Activated naive CD8-positive, alpha-beta T cell (primary cell): ENCODE measurements around the gene MYL10.

Source experiments
- H3K27ac Mint-ChIP-seq: one replicate; pipeline ENCODE4 v1.8.0; 2021; ENCODE audit warnings: mixed read lengths
- H3K27me3 Mint-ChIP-seq: one replicate; pipeline ENCODE4 v1.8.0; 2021; ENCODE audit warnings: mixed read lengths
- H3K36me3 Mint-ChIP-seq: one replicate; pipeline ENCODE4 v1.8.0; 2021; ENCODE audit warnings: mixed read lengths
- H3K4me1 Mint-ChIP-seq: one replicate; pipeline ENCODE4 v1.8.0; 2021; ENCODE audit warnings: low read depth, mixed read lengths
- H3K4me3 Mint-ChIP-seq: one replicate; pipeline ENCODE4 v1.8.0; 2021; ENCODE audit warnings: mild to moderate bottlenecking, mixed read lengths
- H3K9me3 Mint-ChIP-seq: one replicate; pipeline ENCODE4 v1.8.0; 2021; ENCODE audit warnings: low read depth, mixed read lengths

The MYL10 gene

GRCh38 chr7:101602082-101602481 lies 27.0 kb downstream of the MYL10 start:
- no peak overlapping the region for H3K4me3 Mint-ChIP-seq
- no peaks in the 10 kb centered on the region for H3K4me1 Mint-ChIP-seq
- H3K9me3 Mint-ChIP-seq: no peaks in the 10 kb centered on the region

DNA sequence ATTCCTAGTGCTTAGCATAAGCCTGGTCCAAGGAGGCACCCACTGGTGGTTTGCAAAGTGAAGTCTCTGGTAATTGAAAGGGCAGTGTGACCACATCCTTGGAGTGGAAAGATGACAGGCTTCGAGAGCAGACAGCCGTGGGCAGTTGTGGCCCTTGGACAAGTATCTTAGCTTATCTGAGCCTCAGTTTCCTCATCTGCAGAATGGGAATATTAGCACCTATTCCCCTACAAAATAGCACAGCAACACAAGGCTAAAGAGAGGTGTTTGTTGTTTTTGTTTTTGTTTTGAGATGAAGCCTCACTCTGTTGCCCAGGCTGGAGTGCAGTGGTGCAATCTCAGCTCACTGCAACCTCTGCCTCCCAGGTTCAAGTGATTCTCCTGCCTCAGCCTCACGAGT lies 29.3 kb downstream of the MYL10 start:
- H3K36me3 Mint-ChIP-seq: no peaks in the 10 kb centered on the region
- no peaks in the 10 kb centered on the region for H3K9me3 Mint-ChIP-seq
- H3K27me3 Mint-ChIP-seq: no peaks in the 10 kb centered on the region
- H3K27ac Mint-ChIP-seq: no peak overlapping the region
- H3K4me1 Mint-ChIP-seq: no peaks in the 10 kb centered on the region
- H3K4me3 Mint-ChIP-seq: no peak overlapping the region

More at GRCh38 chr7:101602082-101602481, 27.0 kb downstream of the MYL10 start:
- no peaks in the 10 kb centered on the region for H3K36me3 Mint-ChIP-seq
- H3K27ac Mint-ChIP-seq: no peak overlapping the region
- no peaks in the 10 kb centered on the region for H3K27me3 Mint-ChIP-seq

GRCh38 chr7:101598986-101599771 lies 29.9 kb downstream of the MYL10 start:
- Mint-ChIP-seq H3K36me3 (no peaks in the 10 kb centered on the region), H3K27me3 (no peaks in the 10 kb centered on the region), H3K9me3 (no peaks in the 10 kb centered on the region), H3K4me1 (no peaks in the 10 kb centered on the region), H3K4me3 (no peak overlapping the region), H3K27ac (no peak overlapping the region)

- no peaks in the 10 kb centered on the region for H3K9me3 Mint-ChIP-seq
- H3K27me3 Mint-ChIP-seq: no peaks in the 10 kb centered on the region
- H3K27ac Mint-ChIP-seq: no peak overlapping the region
- no peak overlapping the region for H3K4me3 Mint-ChIP-seq
- no peaks in the 10 kb centered on the region for H3K4me1 Mint-ChIP-seq
- H3K36me3 Mint-ChIP-seq: no peaks in the 10 kb centered on the region
These were observed 30.6 kb downstream of the MYL10 start for GRCh38 chr7:101598422-101598985.

DNA sequence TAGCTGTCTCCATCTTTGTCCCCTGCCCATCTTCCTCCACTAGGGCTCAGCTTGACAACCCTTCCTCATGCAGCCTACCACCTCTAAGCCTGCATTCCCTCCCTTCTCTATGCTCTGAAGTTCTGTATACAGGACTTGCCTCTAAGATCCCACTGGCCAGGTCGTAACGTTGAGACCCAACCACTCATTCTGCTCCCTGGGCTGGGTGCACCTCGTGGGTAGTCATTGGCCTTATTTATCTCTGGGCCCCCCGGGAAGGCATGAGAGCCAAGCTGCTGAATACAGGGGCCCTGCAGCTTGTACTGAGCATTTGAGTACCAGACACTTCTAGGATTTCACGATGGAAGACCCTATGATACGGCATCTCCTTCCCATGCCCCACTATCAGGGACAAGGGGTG lies 31.2 kb downstream of the MYL10 start:
- no peaks in the 10 kb centered on the region for H3K9me3 Mint-ChIP-seq
- H3K27me3 Mint-ChIP-seq: no peaks in the 10 kb centered on the region
- H3K27ac Mint-ChIP-seq: no peak overlapping the region
- no peak overlapping the region for H3K4me3 Mint-ChIP-seq
- H3K4me1 Mint-ChIP-seq: no peaks in the 10 kb centered on the region
- no peaks in the 10 kb centered on the region for H3K36me3 Mint-ChIP-seq

GRCh38 chr7:101596898-101597297 lies 32.2 kb downstream of the MYL10 start:
- no peaks in the 10 kb centered on the region for H3K4me1 Mint-ChIP-seq
- H3K9me3 Mint-ChIP-seq: no peaks in the 10 kb centered on the region
- H3K27ac Mint-ChIP-seq: no peak overlapping the region
- H3K27me3 Mint-ChIP-seq: peaks cover 2% of the 10 kb centered on the region
- H3K4me3 Mint-ChIP-seq: no peak overlapping the region
- H3K36me3 Mint-ChIP-seq: no peaks in the 10 kb centered on the region

- H3K27ac Mint-ChIP-seq: no peak overlapping the region
- no peaks in the 10 kb centered on the region for H3K4me1 Mint-ChIP-seq
- H3K36me3 Mint-ChIP-seq: no peaks in the 10 kb centered on the region
- H3K9me3 Mint-ChIP-seq: no peaks in the 10 kb centered on the region
- H3K4me3 Mint-ChIP-seq: no peak overlapping the region
- peaks cover 2% of the 10 kb centered on the region for H3K27me3 Mint-ChIP-seq
These were observed 33.1 kb downstream of the MYL10 start for GRCh38 chr7:101595766-101596537.

DNA sequence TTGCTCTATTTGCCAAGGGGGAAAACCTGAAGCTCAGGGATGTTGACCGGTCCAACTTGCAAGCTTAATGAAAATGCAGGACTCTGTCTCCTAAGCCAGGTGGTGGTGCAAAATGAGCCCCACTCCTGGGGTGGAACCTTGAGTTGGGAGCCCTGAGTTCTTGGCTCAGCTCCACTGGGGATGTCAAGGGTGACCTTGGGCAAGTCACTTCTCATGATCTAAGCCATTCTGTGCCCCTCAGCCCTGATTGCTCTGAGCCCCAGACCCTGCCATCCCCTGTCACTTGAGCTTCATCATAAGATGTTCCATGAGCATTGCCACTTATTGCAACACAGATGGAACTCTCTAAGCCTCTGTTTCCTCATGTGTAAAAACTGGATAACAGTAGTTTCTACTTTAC lies 33.9 kb downstream of the MYL10 start:
- no peaks in the 10 kb centered on the region for H3K9me3 Mint-ChIP-seq
- no peaks in the 10 kb centered on the region for H3K4me1 Mint-ChIP-seq
- peaks cover 2% of the 10 kb centered on the region for H3K27me3 Mint-ChIP-seq
- H3K4me3 Mint-ChIP-seq: no peak overlapping the region
- no peaks in the 10 kb centered on the region for H3K36me3 Mint-ChIP-seq
- no peak overlapping the region for H3K27ac Mint-ChIP-seq

DNA sequence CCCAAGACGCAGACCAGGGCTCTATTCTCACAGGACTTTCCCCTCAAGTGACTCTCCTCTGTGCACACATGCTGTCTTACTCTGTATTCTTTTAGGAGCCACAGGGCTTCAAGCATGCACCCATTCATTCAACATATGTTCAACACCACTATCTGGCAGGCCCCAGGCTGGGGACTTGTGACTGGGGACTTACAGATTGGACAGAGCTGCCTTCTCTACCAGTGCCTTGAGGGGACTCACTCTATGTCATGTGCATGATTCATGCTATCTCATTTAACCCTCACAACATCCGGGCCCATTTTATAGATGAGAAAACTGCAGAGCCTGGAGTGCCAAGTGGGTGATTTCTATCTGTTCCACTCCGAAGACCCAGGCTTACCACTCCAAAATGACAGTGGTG lies 34.3 kb downstream of the MYL10 start:
- H3K36me3 Mint-ChIP-seq: no peaks in the 10 kb centered on the region
- no peaks in the 10 kb centered on the region for H3K9me3 Mint-ChIP-seq
- peaks cover 2% of the 10 kb centered on the region for H3K27me3 Mint-ChIP-seq

GRCh38 chr7:101593556-101593955 lies 35.5 kb downstream of the MYL10 start:
- Mint-ChIP-seq H3K9me3 (no peaks in the 10 kb centered on the region), H3K4me3 (no peak overlapping the region), H3K27ac (no peak overlapping the region), H3K36me3 (no peaks in the 10 kb centered on the region), H3K27me3 (peaks cover 2% of the 10 kb centered on the region), H3K4me1 (no peaks in the 10 kb centered on the region)

More for the DNA sequence above, 34.3 kb downstream of the MYL10 start:
- Mint-ChIP-seq H3K27ac (no peak overlapping the region), H3K4me3 (no peak overlapping the region), H3K4me1 (no peaks in the 10 kb centered on the region)

DNA sequence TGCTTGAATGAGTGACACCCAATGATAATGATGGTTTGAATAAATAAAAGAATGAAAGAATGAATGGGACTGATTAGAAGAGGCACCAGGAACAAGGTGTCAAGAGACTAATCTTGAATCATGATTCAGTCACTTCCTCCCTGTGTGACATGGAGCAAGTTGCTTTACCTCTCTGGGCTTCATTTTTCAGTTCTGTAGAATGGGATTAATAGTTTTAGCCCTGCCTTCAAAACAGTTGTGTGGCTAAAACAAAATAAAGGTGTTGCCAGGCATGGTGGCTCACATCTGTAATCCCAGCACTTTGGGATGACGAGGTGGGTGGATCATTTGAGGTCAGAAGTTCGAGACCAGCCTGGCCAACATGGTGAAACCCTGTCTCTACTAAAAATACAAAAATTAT lies 37.6 kb downstream of the MYL10 start:
- Mint-ChIP-seq H3K27me3 (peaks cover 2% of the 10 kb centered on the region), H3K4me3 (no peak overlapping the region)

DNA sequence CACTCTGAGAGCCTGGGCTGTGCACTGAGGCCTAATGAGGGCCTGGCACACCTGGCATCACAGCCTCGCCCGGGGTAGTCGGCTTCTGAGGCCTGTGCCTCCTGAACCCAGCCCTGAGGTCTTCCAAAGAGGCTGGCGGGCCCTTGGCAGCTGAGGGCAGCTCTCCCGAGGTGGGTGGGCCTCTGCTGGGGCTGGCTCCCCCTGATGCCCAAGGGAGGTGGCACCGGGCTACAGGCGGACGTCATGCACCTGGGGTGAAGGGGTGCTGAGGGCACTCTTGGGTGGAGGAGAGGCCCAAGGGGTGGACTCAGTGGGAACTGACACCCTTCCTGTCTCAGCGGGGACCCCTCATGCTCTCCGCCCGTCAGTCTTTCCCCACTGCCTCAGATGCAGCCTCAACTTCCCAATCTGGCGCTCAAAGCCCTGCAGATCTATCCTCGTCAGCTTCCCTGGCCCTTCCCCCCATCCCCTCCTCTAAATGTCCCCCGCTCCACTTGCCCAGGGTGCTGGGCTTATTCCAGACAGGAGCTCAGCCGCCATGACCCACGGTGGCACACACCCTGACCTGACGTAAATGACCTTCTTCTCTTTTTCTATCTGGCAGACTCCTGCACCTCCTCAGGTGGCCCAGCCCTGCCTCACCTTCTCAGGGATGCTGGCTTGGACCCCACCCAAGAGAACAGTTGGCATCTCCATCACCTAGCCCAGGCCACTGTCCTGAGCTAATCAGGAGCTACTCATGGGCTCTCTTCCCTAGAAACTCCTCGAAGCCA lies 38.2 kb downstream of the MYL10 start:
- H3K4me3 Mint-ChIP-seq: no peak overlapping the region
- no peaks in the 10 kb centered on the region for H3K9me3 Mint-ChIP-seq
- H3K36me3 Mint-ChIP-seq: no peaks in the 10 kb centered on the region
- H3K4me1 Mint-ChIP-seq: peaks cover 5% of the 10 kb centered on the region
- peaks cover 2% of the 10 kb centered on the region for H3K27me3 Mint-ChIP-seq
- no peak overlapping the region for H3K27ac Mint-ChIP-seq

More for the DNA sequence above, 37.6 kb downstream of the MYL10 start:
- H3K27ac Mint-ChIP-seq: no peak overlapping the region
- peaks cover 5% of the 10 kb centered on the region for H3K4me1 Mint-ChIP-seq
- no peaks in the 10 kb centered on the region for H3K9me3 Mint-ChIP-seq
- no peaks in the 10 kb centered on the region for H3K36me3 Mint-ChIP-seq

DNA sequence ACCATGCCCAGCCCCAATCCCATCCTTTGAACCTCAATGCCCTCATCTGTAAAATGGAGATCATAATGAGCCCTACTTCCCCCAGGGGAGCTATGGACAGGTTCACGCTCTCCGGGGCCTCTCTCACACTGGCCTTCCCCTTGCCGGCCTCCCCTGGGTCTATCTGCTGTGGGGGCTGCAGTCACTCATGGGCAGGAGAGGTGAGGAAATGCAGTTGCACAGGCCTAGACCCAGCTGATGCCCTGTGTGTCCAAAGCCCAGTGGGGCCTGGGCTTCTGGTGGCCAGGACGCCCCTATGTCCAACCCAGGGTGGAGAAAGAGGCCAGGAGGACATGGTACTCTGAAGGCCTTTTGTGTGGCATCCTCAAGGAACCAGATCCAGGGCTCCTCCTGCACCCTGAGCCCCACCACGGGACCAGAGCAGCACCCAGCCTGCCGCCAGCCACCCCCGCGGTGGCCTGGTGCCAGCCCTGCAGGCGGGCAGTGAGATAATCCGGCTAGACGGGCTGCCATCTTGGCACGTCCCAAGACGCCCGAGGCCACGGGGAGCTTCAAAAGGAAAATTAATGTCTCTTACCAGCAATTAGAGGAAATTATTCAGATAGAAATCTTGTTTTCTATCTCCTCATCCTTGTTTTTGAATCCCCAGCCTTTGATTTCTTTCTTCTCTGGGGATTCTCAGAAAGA lies 39.0 kb downstream of the MYL10 start:
- no peak overlapping the region for H3K27ac Mint-ChIP-seq
- H3K4me1 Mint-ChIP-seq: peaks cover 5% of the 10 kb centered on the region
- H3K27me3 Mint-ChIP-seq: peaks cover 2% of the 10 kb centered on the region
- no peaks in the 10 kb centered on the region for H3K36me3 Mint-ChIP-seq
- H3K4me3 Mint-ChIP-seq: no peak overlapping the region
- H3K9me3 Mint-ChIP-seq: no peaks in the 10 kb centered on the region

DNA sequence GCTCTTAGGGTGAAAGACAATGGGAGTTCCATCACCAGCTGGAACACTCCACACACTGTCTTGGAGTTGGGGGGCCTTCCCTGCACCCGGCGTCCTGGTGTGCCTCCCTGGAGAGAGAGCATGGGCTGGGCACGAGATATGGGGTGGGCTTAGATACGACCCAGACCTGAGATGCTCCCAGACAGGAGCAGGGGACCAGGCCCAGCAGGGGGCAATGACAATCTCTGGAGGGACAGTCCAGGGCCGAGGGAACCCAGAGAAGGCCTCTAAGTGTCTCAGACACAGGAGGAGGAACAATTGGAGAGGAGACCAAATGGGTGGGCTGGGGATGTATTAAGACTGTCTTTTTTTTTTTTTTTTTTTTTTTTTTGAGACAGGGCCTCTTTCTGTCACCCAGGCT lies 40.0 kb downstream of the MYL10 start:
- Mint-ChIP-seq H3K9me3 (no peaks in the 10 kb centered on the region), H3K27ac (no peak overlapping the region), H3K27me3 (peaks cover 2% of the 10 kb centered on the region), H3K4me1 (peaks cover 5% of the 10 kb centered on the region), H3K36me3 (no peaks in the 10 kb centered on the region), H3K4me3 (no peak overlapping the region)
